Esophagus (tissue), 2 donors: Measurements from ENCODE around the gene SLC1A7. TPM values are rescaled to one million over a fixed set of nuclear protein-coding genes. Genes with fewer than 3 reads are reported as not detected.
"Not testable (repeated sequence)": the region's sequence is repeated elsewhere in the genome, so short reads cannot be mapped to it uniquely, and the experiment has no call there.

Experiments
- H3K27ac ChIP-seq, 2 donors: one replicate each; pipeline ENCODE4 v1.5.1; 2013; ENCODE audit warnings: low read depth in 2 of 2, mild to moderate bottlenecking in 2 of 2, inconsistent platforms in 1 of 2, low read length in 1 of 2, moderate library complexity in 1 of 2
- H3K27me3 ChIP-seq, 2 donors: one replicate each; pipeline ENCODE4 v1.6.1; 2013; ENCODE audit warnings: low read length in 2 of 2, control low read depth in 1 of 2, mild to moderate bottlenecking in 1 of 2; ENCODE audit not compliant: insufficient read depth in 2 of 2, control insufficient read depth in 1 of 2
- H3K36me3 ChIP-seq, 2 donors: one replicate each; pipeline ENCODE4 v1.6.1; 2013; ENCODE audit warnings: low read length in 1 of 2; ENCODE audit not compliant: control insufficient read depth in 2 of 2, insufficient read depth in 2 of 2
- H3K4me1 ChIP-seq, 2 donors: one replicate each; pipeline ENCODE4 v1.6.1; 2013; ENCODE audit warnings: low read length in 1 of 2; ENCODE audit not compliant: control insufficient read depth in 2 of 2, insufficient read depth in 2 of 2
- H3K4me3 ChIP-seq, 2 donors: one replicate each; pipeline ENCODE4 v1.5.1; 2013; ENCODE audit warnings: low read length in 2 of 2, mild to moderate bottlenecking in 2 of 2, low read depth in 1 of 2, moderate library complexity in 1 of 2
- H3K9me3 ChIP-seq, 2 donors: one replicate each; pipeline ENCODE4 v1.6.1; 2013; ENCODE audit warnings: mild to moderate bottlenecking in 2 of 2, low read depth in 1 of 2, low read length in 1 of 2, moderate library complexity in 1 of 2; ENCODE audit not compliant: control insufficient read depth in 2 of 2, insufficient read depth in 1 of 2
- whole genome bisulfite sequencing, 2 donors: extraction: QIAGEN DNeasy Blood & Tissue Kit; methylation state at CpG; one replicate each; pipeline ENCODE4 v1.1.7; 2013; 5-methylcytosine and 5-hydroxymethylcytosine counted together
- polyA plus RNA-seq, 2 donors: library from polyadenylated mRNA; stranded (reverse); fragments of 200-250 nt; gene quantifications; one replicate each; pipeline ENCODE4 v1.2.3, GENCODE V29; 2013
- donor health status: healthy with polysubstance abuse.
- donor health status: Bipolar disorder and iron deficiency.

SLC1A7 gene
- polyA plus RNA-seq: under 1 TPM; 0.05 to 0.10 TPM

GRCh38 chr1:53142226-53142853, at the start of gene SLC1A7:
TSS of gene SLC1A7 (minus strand) at chr1:53142638. CDS start at chr1:53142449, 189 bp downstream.
- Histone ChIP-seq H3K9me3 (no peaks in the 10 kb centered on the region), H3K4me3 (no peak within 1 kb of the TSS), H3K36me3 (no peaks in the 10 kb centered on the region), H3K4me1 (peaks cover 0 to 6% of the 10 kb centered on the region in 2 donors), H3K27ac (no peak within 1 kb of the TSS), H3K27me3 (no peaks in the 10 kb centered on the region)
- WGBS, 2 donors: 91 to 92% methylated on average over 21 of the region's 21 CpGs

- Histone ChIP-seq H3K9me3 (no peaks in the 10 kb centered on the region), H3K4me1 (no peaks in the 10 kb centered on the region), H3K27ac (no peak overlapping the region), H3K27me3 (no peaks in the 10 kb centered on the region), H3K4me3 (no peak overlapping the region), H3K36me3 (no peaks in the 10 kb centered on the region)
- WGBS, 2 donors: 65 to 77% methylated on average over 10 of the region's 10 CpGs
Measured at GRCh38 chr1:53190210-53190611, 47.8 kb upstream of the SLC1A7 start.

- Histone ChIP-seq H3K27ac (no peak overlapping the region), H3K4me1 (no peaks in the 10 kb centered on the region), H3K27me3 (no peaks in the 10 kb centered on the region), H3K9me3 (no peaks in the 10 kb centered on the region), H3K4me3 (no peak overlapping the region), H3K36me3 (no peaks in the 10 kb centered on the region)
- 62 to 71% methylated on average over 5 of the region's 5 CpGs for WGBS, 2 donors
Measured at GRCh38 chr1:53189061-53189460, 46.6 kb upstream of the SLC1A7 start.

- 81 to 83% methylated on average over 4 of the region's 4 CpGs for WGBS, 2 donors
- H3K27me3 ChIP-seq: no peaks in the 10 kb centered on the region
- no peaks in the 10 kb centered on the region for H3K9me3 ChIP-seq
- H3K27ac ChIP-seq: no peak overlapping the region
- no peak overlapping the region for H3K4me3 ChIP-seq
- no peaks in the 10 kb centered on the region for H3K4me1 ChIP-seq
- no peaks in the 10 kb centered on the region for H3K36me3 ChIP-seq
Measured at GRCh38 chr1:53188099-53188498, 45.7 kb upstream of the SLC1A7 start.

GRCh38 chr1:53187401-53187800, 45.0 kb upstream of the SLC1A7 start:
- H3K27ac ChIP-seq: no peak overlapping the region
- H3K36me3 ChIP-seq: no peaks in the 10 kb centered on the region
- 80% methylated on average over 1 of the region's 1 CpG for WGBS, 2 donors
- no peaks in the 10 kb centered on the region for H3K9me3 ChIP-seq
- H3K27me3 ChIP-seq: no peaks in the 10 kb centered on the region
- no peak overlapping the region for H3K4me3 ChIP-seq
- H3K4me1 ChIP-seq: no peaks in the 10 kb centered on the region

- H3K27ac ChIP-seq: no peak overlapping the region
- 77 to 79% methylated on average over 3 of the region's 3 CpGs for WGBS, 2 donors
- no peaks in the 10 kb centered on the region for H3K9me3 ChIP-seq
- H3K4me1 ChIP-seq: no peaks in the 10 kb centered on the region
- H3K4me3 ChIP-seq: no peak overlapping the region
- H3K36me3 ChIP-seq: no peaks in the 10 kb centered on the region
- H3K27me3 ChIP-seq: no peaks in the 10 kb centered on the region
Measured at GRCh38 chr1:53186533-53186932, 44.1 kb upstream of the SLC1A7 start.

- H3K4me3 ChIP-seq, H3K27ac ChIP-seq, H3K9me3 ChIP-seq, H3K4me1 ChIP-seq, H3K36me3 ChIP-seq, H3K27me3 ChIP-seq: not testable (repeated sequence)
- 72 to 82% methylated on average over 2 of the region's 2 CpGs for WGBS, 2 donors
Measured at GRCh38 chr1:53185955-53186297, 43.5 kb upstream of the SLC1A7 start.

GRCh38 chr1:53183095-53183990, 40.9 kb upstream of the SLC1A7 start:
- no peak overlapping the region for H3K4me3 ChIP-seq
- no peaks in the 10 kb centered on the region for H3K27me3 ChIP-seq
- H3K9me3 ChIP-seq: no peaks in the 10 kb centered on the region
- WGBS, 2 donors: 55 to 70% methylated on average over 6 of the region's 6 CpGs
- no peak overlapping the region for H3K27ac ChIP-seq
- no peaks in the 10 kb centered on the region for H3K36me3 ChIP-seq
- no peaks in the 10 kb centered on the region for H3K4me1 ChIP-seq

GRCh38 chr1:53182716-53183094, 40.3 kb upstream of the SLC1A7 start:
- Histone ChIP-seq H3K27me3 (no peaks in the 10 kb centered on the region), H3K27ac (no peak overlapping the region), H3K4me3 (no peak overlapping the region), H3K4me1 (no peaks in the 10 kb centered on the region), H3K36me3 (no peaks in the 10 kb centered on the region), H3K9me3 (no peaks in the 10 kb centered on the region)
- WGBS, 2 donors: 59 to 62% methylated on average over 3 of the region's 3 CpGs
